Left lung (tissue), 10 donors: Measurements from ENCODE around the gene OR2AT4. TPM values are rescaled to one million over a fixed set of nuclear protein-coding genes. Genes with fewer than 3 reads are reported as not detected.

Source experiments
- ATAC-seq: fragments of 200-7000 bp; cut with Tn5 transposase; one replicate; pipeline ENCODE4 v1.9.1; 2020; ENCODE audit warnings: moderate library complexity
- DNase-seq, 4 donors: peaks; one replicate each; pipeline ENCODE4 v3.0.0-alpha.2; 2013 to 2020
- H3K27ac ChIP-seq, 2 donors: fragments of 200-600 bp; sonication (generic) in 1 of 2; one replicate each; pipeline versions ENCODE4 v1.5.0 to v1.8.0; 2020 to 2021
- H3K27me3 ChIP-seq, 2 donors: fragments of 200-600 bp; sonication (generic) in 1 of 2; one replicate each; pipeline versions ENCODE4 v1.5.0 to v1.8.0; 2020 to 2021
- H3K36me3 ChIP-seq, 2 donors: fragments of 200-600 bp; sonication (generic) in 1 of 2; one replicate each; pipeline versions ENCODE4 v1.5.0 to v1.8.0; 2020 to 2021
- H3K4me1 ChIP-seq, 2 donors: fragments of 200-600 bp; one replicate each; pipeline ENCODE4 v1.8.0; 2021
- H3K4me3 ChIP-seq, 2 donors: fragments of 200-600 bp; sonication (generic) in 1 of 2; one replicate each; pipeline versions ENCODE4 v1.5.0 to v1.8.0; 2020 to 2021; ENCODE audit warnings: mild to moderate bottlenecking in 1 of 2
- H3K9me3 ChIP-seq, 2 donors: fragments of 200-600 bp; sonication (generic) in 1 of 2; one replicate each; pipeline versions ENCODE4 v1.5.0 to v1.8.0; 2020 to 2021
- CTCF ChIP-seq, 2 donors: fragments of 200-600 bp; sonication (generic) in 1 of 2; IDR thresholded peaks; one replicate each; pipeline versions ENCODE4 v1.5.0 to v1.8.0; 2021; ENCODE audit warnings: antibody characterized with exemption in 2 of 2
- intact Hi-C, 2 donors: fragments of 100-400 bp; cut with DNase I; formaldehyde crosslinking; loops; one replicate each; pipeline versions ENCODE4 v1.11.2 to v1.14.2; 2022
- polyA plus RNA-seq, 6 donors: library from polyadenylated mRNA; unstranded; fragments of 120-200 nt; gene quantifications; one replicate each; pipeline ENCODE4 v1.2.1, GENCODE V29; 2013; ENCODE audit not compliant: insufficient read length in 6 of 6
- total RNA-seq, 2 donors: library from RNA; stranded (reverse); fragmentation: NEBNext Ultra II Directional; extraction: Animal tissue kit (Norgen Biotek cat#: 25700); gene quantifications; one replicate each; pipeline ENCODE4 v1.2.1, GENCODE V29; 2021
- donor health status: DM: no; HTN: yes; CAD: no.
- donor health status: DM: no; HTN: no; CAD: no.

Gene OR2AT4
- total and polyA plus RNA-seq, 8 donors: 0.04 to 0.11 (median 0.06) TPM; not detected in 2

- Histone ChIP-seq H3K9me3 (no peaks in the 10 kb centered on the region), H3K4me1 (no peaks in the 10 kb centered on the region), H3K27me3 (peaks cover 0 to 18% of the 10 kb centered on the region in 2 donors), H3K36me3 (no peaks in the 10 kb centered on the region), H3K4me3 (no peak overlapping the region), H3K27ac (no peak overlapping the region)
- DNase-seq (no peak), ATAC-seq (no peak)
- TF ChIP-seq CTCF (IDR thresholded peaks at IDR 0.05): no peak
- intact Hi-C loops: no loop called here
Observed at GRCh38 chr11:75135021-75135650, 38.5 kb upstream of the OR2AT4 start.

- H3K36me3 ChIP-seq: no peaks in the 10 kb centered on the region
- intact Hi-C loops: no loop called here
- H3K27ac ChIP-seq: no peak overlapping the region
- peaks cover 0 to 7% of the 10 kb centered on the region in 2 donors for H3K27me3 ChIP-seq
- H3K9me3 ChIP-seq: no peaks in the 10 kb centered on the region
- DNase-seq (no peak), ATAC-seq (no peak)
- no peak overlapping the region for H3K4me3 ChIP-seq
- TF ChIP-seq CTCF (IDR thresholded peaks at IDR 0.05): no peak
- H3K4me1 ChIP-seq: no peaks in the 10 kb centered on the region
Observed at GRCh38 chr11:75133976-75134375, 37.3 kb upstream of the OR2AT4 start.

- Histone ChIP-seq H3K4me3 (no peak overlapping the region), H3K27me3 (peaks cover 0 to 6% of the 10 kb centered on the region in 2 donors), H3K36me3 (no peaks in the 10 kb centered on the region), H3K9me3 (no peaks in the 10 kb centered on the region), H3K27ac (no peak overlapping the region), H3K4me1 (no peaks in the 10 kb centered on the region)
- ATAC-seq (no peak), DNase-seq (no peak)
- intact Hi-C loops: no loop called here
- TF ChIP-seq CTCF (IDR thresholded peaks at IDR 0.05): no peak
Observed at GRCh38 chr11:75132080-75132479, 35.4 kb upstream of the OR2AT4 start.

GRCh38 chr11:75126564-75126963, 29.9 kb upstream of the OR2AT4 start:
- Histone ChIP-seq H3K4me3 (no peak overlapping the region), H3K9me3 (no peaks in the 10 kb centered on the region), H3K27ac (no peak overlapping the region), H3K36me3 (no peaks in the 10 kb centered on the region), H3K27me3 (peaks cover 0 to 6% of the 10 kb centered on the region in 2 donors), H3K4me1 (no peaks in the 10 kb centered on the region)
- ATAC-seq (no peak), DNase-seq (no peak)
- intact Hi-C loops: no loop called here
- no peak for TF ChIP-seq CTCF (IDR thresholded peaks at IDR 0.05)

- H3K4me3 ChIP-seq: no peak overlapping the region
- no peaks in the 10 kb centered on the region for H3K4me1 ChIP-seq
- peaks cover 0 to 15% of the 10 kb centered on the region in 2 donors for H3K9me3 ChIP-seq
- DNase-seq: no peak
- intact Hi-C loops: no loop called here
- ATAC-seq: no peak
- TF ChIP-seq CTCF (IDR thresholded peaks at IDR 0.05): no peak
- H3K36me3 ChIP-seq: no peaks in the 10 kb centered on the region
- no peaks in the 10 kb centered on the region for H3K27me3 ChIP-seq
- no peak overlapping the region for H3K27ac ChIP-seq
Observed at GRCh38 chr11:75118577-75118976, 21.9 kb upstream of the OR2AT4 start.
